NK-92 (cell line): ENCODE measurements around the gene AIPL1.
A peak's percentile ranks its signal among the peaks of the same experiment; 100 is the strongest.

Source experiments
- DNase-seq: peaks from one replicate; lab custom pipeline; 2025; ENCODE audit not compliant: unreplicated experiment; lab: John Stamatoyannopoulos, UW

AIPL1 gene

GRCh38 chr17:6450926-6451832 lies 16.3 kb upstream of the AIPL1 start:
- no peak for DNase-seq

- no peak for DNase-seq
These were observed 14.4 kb upstream of the AIPL1 start for GRCh38 chr17:6449307-6449706.

GRCh38 chr17:6448473-6448872 lies 13.6 kb upstream of the AIPL1 start:
- no peak for DNase-seq

- no peak for DNase-seq
These were observed 11.7 kb upstream of the AIPL1 start for GRCh38 chr17:6446516-6447100.

GRCh38 chr17:6444571-6445335 lies 9.8 kb upstream of the AIPL1 start:
- DNase-seq: no peak

GRCh38 chr17:6443692-6444570 lies 9.0 kb upstream of the AIPL1 start, which contains the start of gene PIMREG:
TSS of gene PIMREG (plus strand) at chr17:6444455. CDS start at chr17:6445111, 656 bp downstream.
- peak; percentile 42 for DNase-seq

GRCh38 chr17:6442775-6443174 lies 7.9 kb upstream of the AIPL1 start:
- DNase-seq: no peak

GRCh38 chr17:6439951-6440350 lies 5.0 kb upstream of the AIPL1 start:
- DNase-seq: no peak

- DNase-seq: no peak
These were observed 3.0 kb upstream of the AIPL1 start for GRCh38 chr17:6437956-6438355.

GRCh38 chr17:6437466-6437865 lies 2.5 kb upstream of the AIPL1 start:
- DNase-seq: no peak

GRCh38 chr17:6435968-6436367 lies 1.0 kb upstream of the AIPL1 start:
- no peak for DNase-seq

GRCh38 chr17:6430769-6431168 lies 4.2 kb downstream of the AIPL1 start:
- no peak for DNase-seq

- DNase-seq: no peak
These were observed 5.7 kb downstream of the AIPL1 start for GRCh38 chr17:6429266-6429665.

- no peak for DNase-seq
These were observed 6.5 kb downstream of the AIPL1 start for GRCh38 chr17:6428207-6428965.

- no peak for DNase-seq
These were observed 7.6 kb downstream of the AIPL1 start for GRCh38 chr17:6427279-6427781.

- no peak for DNase-seq
These were observed 8.4 kb downstream of the AIPL1 start for GRCh38 chr17:6426356-6427101.

- DNase-seq: no peak
These were observed 9.5 kb downstream of the AIPL1 start for GRCh38 chr17:6425407-6425806.

GRCh38 chr17:6423931-6424330 lies 11.0 kb downstream of the AIPL1 start:
- no peak for DNase-seq

GRCh38 chr17:6422654-6423241 lies 12.2 kb downstream of the AIPL1 start:
- no peak for DNase-seq
